NCI-H2196 treated with DMSO at 0.1 percent for 48 hours (cell line): ENCODE measurements around the gene OR11G2.
"Not testable (repeated sequence)": the region's sequence is repeated elsewhere in the genome, so short reads cannot be mapped to it uniquely, and the experiment has no call there.

ENCODE experiments used
- DNase-seq: peaks from one replicate; lab custom pipeline; 2025; ENCODE audit not compliant: unreplicated experiment; lab: John Stamatoyannopoulos, UW

Gene OR11G2

GRCh38 chr14:20190596-20190995, at the start of gene OR11G2:
Gene OR11G2, plus strand, starts transcription at chr14:20190896. Its CDS starts 6,542 bp downstream, at chr14:20197438.
- DNase-seq: no peak

- DNase-seq: no peak
These were observed 46.8 kb upstream of the OR11G2 start for GRCh38 chr14:20143911-20144310.

- no peak for DNase-seq
These were observed 45.9 kb upstream of the OR11G2 start for GRCh38 chr14:20144820-20145219.

GRCh38 chr14:20164462-20164861, 26.2 kb upstream of the OR11G2 start:
- DNase-seq: no peak

- DNase-seq: no peak
These were observed 23.6 kb upstream of the OR11G2 start for GRCh38 chr14:20167091-20167490.

GRCh38 chr14:20169852-20170251, 20.8 kb upstream of the OR11G2 start:
- DNase-seq: not testable (repeated sequence)

- DNase-seq: not testable (repeated sequence)
These were observed 16.5 kb upstream of the OR11G2 start for GRCh38 chr14:20174205-20174604.

- no peak for DNase-seq
These were observed 14.4 kb upstream of the OR11G2 start for GRCh38 chr14:20176330-20176729.

- DNase-seq: no peak
These were observed 13.2 kb upstream of the OR11G2 start for GRCh38 chr14:20177433-20177974.

GRCh38 chr14:20179218-20179617, 11.5 kb upstream of the OR11G2 start:
- DNase-seq: no peak

- DNase-seq: no peak
These were observed 10.8 kb upstream of the OR11G2 start for GRCh38 chr14:20179880-20180279.

GRCh38 chr14:20180486-20180885, 10.2 kb upstream of the OR11G2 start:
- no peak for DNase-seq

- no peak for DNase-seq
These were observed 6.5 kb upstream of the OR11G2 start for GRCh38 chr14:20184181-20184580.

GRCh38 chr14:20191396-20191795, 700 bp downstream of the OR11G2 start:
- no peak for DNase-seq

GRCh38 chr14:20194101-20194500, 3.4 kb downstream of the OR11G2 start:
- DNase-seq: no peak

- not testable (repeated sequence) for DNase-seq
These were observed 4.5 kb downstream of the OR11G2 start for GRCh38 chr14:20195170-20195569.

- DNase-seq: no peak
These were observed 5.2 kb downstream of the OR11G2 start for GRCh38 chr14:20195911-20196310.

GRCh38 chr14:20197459-20197858, 6.8 kb downstream of the OR11G2 start:
- DNase-seq: no peak

GRCh38 chr14:20198991-20199390, 8.3 kb downstream of the OR11G2 start:
- no peak for DNase-seq

GRCh38 chr14:20204721-20205120, 14.0 kb downstream of the OR11G2 start:
- no peak for DNase-seq

GRCh38 chr14:20209595-20209994, 18.9 kb downstream of the OR11G2 start:
- DNase-seq: no peak

- DNase-seq: not testable (repeated sequence)
These were observed 21.7 kb downstream of the OR11G2 start for GRCh38 chr14:20212406-20212805.

- DNase-seq: no peak
These were observed 24.5 kb downstream of the OR11G2 start for GRCh38 chr14:20215196-20215595.
